K562 (cell line): ENCODE data around the gene CDC20. TPM values are rescaled to one million over a fixed set of nuclear protein-coding genes. Genes with fewer than 3 reads are reported as not detected.

Source experiments
- DACH1 ChIP-seq: fragments of 450-650 bp; IDR thresholded peaks from 2 replicates; pipeline ENCODE4 v1.6.1; 2018; ENCODE audit not compliant: partially characterized antibody
- E4F1 ChIP-seq: fragments of 250-450 bp; sonication (Bioruptor Pico); IDR thresholded peaks from 2 replicates; pipeline ENCODE4 v1.5.0; 2021; ENCODE audit warnings: mild to moderate bottlenecking, borderline replicate concordance
- KLF16 ChIP-seq: IDR thresholded peaks from 2 replicates; pipeline ENCODE4 v1.6.1; 2016; ENCODE audit warnings: antibody characterized with exemption
- MAX ChIP-seq: sonication (generic); formaldehyde crosslinking; IDR thresholded peaks from 2 replicates; pipeline ENCODE4 v1.9.0; 2022; ENCODE audit warnings: mild to moderate bottlenecking, missing genetic modification reagents
- MBD2 ChIP-seq: sonication (generic); IDR thresholded peaks from 2 replicates; pipeline ENCODE4 v1.6.1; 2016; ENCODE audit warnings: low read depth, borderline replicate concordance
- MLX ChIP-seq, 2 experiments: fragments of 450-650 bp in 1 of 2; sonication (generic) in 1 of 2; formaldehyde crosslinking; conservative IDR thresholded peaks; 2 replicates each; pipeline versions ENCODE4 v1.4.0 to v1.8.1; 2020 to 2022; ENCODE audit warnings: mild to moderate bottlenecking in 1 of 2, missing genetic modification reagents in 1 of 2
- NFATC3 ChIP-seq: fragments of 450-650 bp; IDR thresholded peaks from 2 replicates; pipeline ENCODE4 v1.6.1; 2017; ENCODE audit warnings: mild to moderate bottlenecking
- NR2C1 ChIP-seq, 2 experiments: fragments of 450-650 bp; IDR thresholded peaks; 2 replicates each; pipeline ENCODE4 v1.6.1; 2017; ENCODE audit warnings: mild to moderate bottlenecking in 2 of 2, antibody characterized with exemption in 1 of 2, inconsistent platforms in 1 of 2, missing compliant biosample characterization in 1 of 2, missing genetic modification characterization in 1 of 2
- RBM17 ChIP-seq: fragments of 200-400 bp; formaldehyde crosslinking; IDR thresholded peaks from 2 replicates; pipeline ENCODE4 v1.6.1; 2017; ENCODE audit warnings: low read depth, mild to moderate bottlenecking, low read length, borderline replicate concordance
- RFX1 ChIP-seq: fragments of 450-650 bp; IDR thresholded peaks from 2 replicates; pipeline ENCODE4 v1.6.1; 2016; ENCODE audit warnings: mild to moderate bottlenecking, moderate library complexity
- SMAD3 ChIP-seq: fragments of 450-650 bp; formaldehyde crosslinking; conservative IDR thresholded peaks from 2 replicates; pipeline ENCODE4 v1.4.0; 2020; ENCODE audit warnings: mild to moderate bottlenecking
- SMARCA5 ChIP-seq: fragments of 450-650 bp; IDR thresholded peaks from 2 replicates; pipeline ENCODE4 v1.6.1; 2016
- SMARCB1 ChIP-seq: IDR thresholded peaks from 2 replicates; pipeline ENCODE4 v1.6.1; 2011; ENCODE audit warnings: improper control_type of control experiment, low read depth; ENCODE audit not compliant: insufficient read length
- SMARCE1 ChIP-seq: fragments of 450-650 bp; IDR thresholded peaks from 2 replicates; pipeline ENCODE4 v1.7.1; 2016; ENCODE audit warnings: mild to moderate bottlenecking
- SUPT5H ChIP-seq: fragments of 450-650 bp; IDR thresholded peaks from 2 replicates; pipeline ENCODE4 v1.6.1; 2016
- TFAM ChIP-seq: fragments of 250-450 bp; sonication (Bioruptor Pico); conservative IDR thresholded peaks from 2 replicates; pipeline ENCODE4 v1.5.0; 2021; ENCODE audit warnings: mild to moderate bottlenecking, moderate library complexity
- THRAP3 ChIP-seq: fragments of 450-650 bp; IDR thresholded peaks from 2 replicates; pipeline ENCODE4 v1.6.1; 2016; ENCODE audit warnings: mild to moderate bottlenecking, inconsistent platforms, borderline replicate concordance
- TRIM24 ChIP-seq, 2 experiments: fragments of 450-650 bp; IDR thresholded peaks; 2 replicates each; pipeline ENCODE4 v1.6.1; 2016
- ZNF12 ChIP-seq: sonication (generic); formaldehyde crosslinking; IDR thresholded peaks from 2 replicates; pipeline ENCODE4 v1.4.0; 2020; ENCODE audit warnings: mild to moderate bottlenecking, missing genetic modification reagents
- ZNF239 ChIP-seq: fragments of 250-450 bp; sonication (Bioruptor Pico); IDR thresholded peaks from 2 replicates; pipeline ENCODE4 v1.4.0; 2020; ENCODE audit warnings: mild to moderate bottlenecking
- ZNF253 ChIP-seq: fragments of 250-450 bp; sonication (Bioruptor Pico); conservative IDR thresholded peaks from 2 replicates; pipeline ENCODE4 v1.6.1; 2021; ENCODE audit warnings: mild to moderate bottlenecking
- ZNF3 ChIP-seq: fragments of 250-450 bp; sonication (Bioruptor Pico); IDR thresholded peaks from 2 replicates; pipeline ENCODE4 v1.5.0; 2021; ENCODE audit warnings: mild to moderate bottlenecking, moderate library complexity
- ZNF436 ChIP-seq: fragments of 250-450, 450-650 bp; sonication (Bioruptor Pico); formaldehyde crosslinking; IDR thresholded peaks from 2 replicates; pipeline ENCODE4 v1.7.0; 2020; ENCODE audit warnings: mild to moderate bottlenecking
- ZNF592 ChIP-seq: fragments of 450-650 bp; IDR thresholded peaks from 2 replicates; pipeline ENCODE4 v1.6.1; 2017; ENCODE audit warnings: antibody characterized with exemption, mild to moderate bottlenecking
- polyA plus RNA-seq, 8 experiments: library from polyadenylated mRNA; depleted of rRNA in 4 of 8; stranded (reverse) in 5 of 8; unstranded in 3 of 8; fragments of >200 nt; fragmentation: Nextera tagmentation in 2 of 8; fragmentation: Illumina TruSeq in 1 of 8; extraction: Ambion mirVana in 2 of 8; extraction: Trizol in 1 of 8; gene quantifications; 2 replicates each; pipeline versions ENCODE4 v1.2.1 to v1.2.3, GENCODE V29; 2011 to 2014; ENCODE audit warnings: inconsistent platforms in 1 of 8, missing spikeins in 1 of 8
- total RNA-seq, 7 experiments: library from RNA; depleted of rRNA in 6 of 7; stranded (reverse); fragments of >200 nt in 6 of 7; fragmentation: Illumina TruSeq in 2 of 7; extraction: Trizol in 2 of 7; gene quantifications; 2 replicates each; pipeline versions ENCODE4 v1.2.1 to v1.2.3, GENCODE V29; 2011 to 2021; ENCODE audit warnings: low replicate concordance in 1 of 7

CDC20 gene
- total and polyA plus RNA-seq, 9 of the 15 experiments (the other 6 are each of a cell fraction or from before 2014, with no cell fraction given): 45.2 to 224 (median 121) TPM

GRCh38 chr1:43405219-43405875, 46.6 kb downstream of the CDC20 start (continued):
- TF ChIP-seq THRAP3 (no peak), MBD2 (0 out of 2 replicates have a peak, but pooled peaks have one; percentile 25), ZNF436 (no peak), RBM17 (no peak), ZNF3 (no peak), TRIM24 (IDR thresholded peaks at IDR 0.05) (peak in 1 of 2 experiments; percentile 77; a peak in 1 of 4 replicates), SUPT5H (no peak), SMARCE1 (peak; percentile 91; the same call in 1 of the 2 replicates), NFATC3 (no peak), MLX (CRISPR knock-in tag; conservative IDR thresholded peaks at IDR 0.05) (no peak; a peak in 1 of 4 replicates), KLF16 (peak; percentile 85), E4F1 (CRISPR knock-in tag) (no peak), RFX1 (no peak), ZNF12 (no peak), TFAM (CRISPR knock-in tag) (no peak), SMAD3 (CRISPR knock-in tag) (no peak), SMARCB1 (peak; percentile 41), NR2C1 (IDR thresholded peaks at IDR 0.05) (no peak), NR2C1 (tag; IDR thresholded peaks at IDR 0.05) (peak; percentile 57), ZNF253 (no peak), DACH1 (no peak), MAX (no peak), SMARCA5 (no peak), ZNF592 (no peak), ZNF239 (no peak)
